Glutamatergic neuron (in vitro differentiated cells): ENCODE results near the gene MN1. TPM values are rescaled to one million over a fixed set of nuclear protein-coding genes. Genes with fewer than 3 reads are reported as not detected.

Experiments
- DNase-seq: peaks from one replicate; pipeline ENCODE4 v3.0.0; 2022
- H3K27ac Mint-ChIP-seq: one replicate; pipeline ENCODE4 v1.8.0; 2020; ENCODE audit warnings: mild to moderate bottlenecking, mixed read lengths, inconsistent platforms; ENCODE audit not compliant: unreplicated experiment
- H3K27me3 Mint-ChIP-seq: one replicate; pipeline ENCODE4 v1.8.0; 2020; ENCODE audit warnings: mild to moderate bottlenecking, moderate library complexity, mixed read lengths, inconsistent platforms; ENCODE audit not compliant: unreplicated experiment
- H3K36me3 Mint-ChIP-seq: one replicate; pipeline ENCODE4 v1.8.0; 2020; ENCODE audit warnings: mild to moderate bottlenecking, mixed read lengths, inconsistent platforms; ENCODE audit not compliant: unreplicated experiment
- H3K4me1 Mint-ChIP-seq: one replicate; pipeline ENCODE4 v1.8.0; 2020; ENCODE audit warnings: mild to moderate bottlenecking, low read depth, mixed read lengths, inconsistent platforms; ENCODE audit not compliant: unreplicated experiment
- H3K4me3 Mint-ChIP-seq: one replicate; pipeline ENCODE4 v1.8.0; 2020; ENCODE audit warnings: mild to moderate bottlenecking, mixed read lengths, inconsistent platforms; ENCODE audit not compliant: unreplicated experiment
- H3K9me3 Mint-ChIP-seq: one replicate; pipeline ENCODE4 v1.8.0; 2020; ENCODE audit warnings: mild to moderate bottlenecking, moderate library complexity, mixed read lengths, inconsistent platforms; ENCODE audit not compliant: unreplicated experiment
- CTCF ChIP-seq: fragments of 200-600 bp; sonication (generic); IDR thresholded peaks from one replicate; pipeline ENCODE4 v1.5.0; 2021; ENCODE audit not compliant: partially characterized antibody, unreplicated experiment
- total RNA-seq: library from RNA; stranded (reverse); fragmentation: NEBNext Ultra II Directional; extraction: Animal tissue kit (Norgen Biotek cat#: 25700); gene quantifications from one replicate; pipeline ENCODE4 v1.2.1, GENCODE V29; 2021; ENCODE audit not compliant: unreplicated experiment

MN1 gene
- total RNA-seq, 1 donor from 2014 or later: 0.91 TPM

- Mint-ChIP-seq H3K27ac (no peak overlapping the region), H3K36me3 (no peaks in the 10 kb centered on the region), H3K9me3 (peaks cover 5% of the 10 kb centered on the region), H3K27me3 (peaks cover 8% of the 10 kb centered on the region), H3K4me3 (no peak overlapping the region), H3K4me1 (peaks cover 5% of the 10 kb centered on the region)
- TF ChIP-seq CTCF: no peak
- no peak for DNase-seq
These were observed 8.4 kb upstream of the MN1 start for GRCh38 chr22:27809700-27810608.

DNA sequence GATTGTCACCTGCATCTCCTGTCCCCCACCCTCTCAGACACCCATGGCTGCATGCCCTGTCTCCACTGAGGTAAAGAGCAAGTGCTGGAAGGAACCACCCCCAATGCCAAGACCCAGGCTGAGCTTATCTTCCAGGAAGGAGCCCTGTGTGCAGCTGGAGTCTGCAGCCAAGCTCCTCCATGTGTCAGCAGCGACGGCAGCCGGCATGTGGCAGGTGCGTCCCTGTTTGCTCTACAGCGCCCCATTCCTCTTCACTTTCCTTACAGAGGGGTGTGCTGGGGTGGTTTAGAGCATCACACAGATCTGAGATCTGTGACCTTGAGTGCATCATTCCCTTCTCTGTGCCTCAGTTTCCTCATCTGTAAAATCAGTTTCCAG, 7.7 kb upstream of the MN1 start:
- Mint-ChIP-seq H3K27ac (no peak overlapping the region), H3K27me3 (peaks cover 10% of the 10 kb centered on the region), H3K36me3 (no peaks in the 10 kb centered on the region), H3K4me3 (no peak overlapping the region), H3K9me3 (peaks cover 5% of the 10 kb centered on the region), H3K4me1 (peaks cover 6% of the 10 kb centered on the region)
- peak; percentile 59 for DNase-seq
- TF ChIP-seq CTCF: no peak

DNA sequence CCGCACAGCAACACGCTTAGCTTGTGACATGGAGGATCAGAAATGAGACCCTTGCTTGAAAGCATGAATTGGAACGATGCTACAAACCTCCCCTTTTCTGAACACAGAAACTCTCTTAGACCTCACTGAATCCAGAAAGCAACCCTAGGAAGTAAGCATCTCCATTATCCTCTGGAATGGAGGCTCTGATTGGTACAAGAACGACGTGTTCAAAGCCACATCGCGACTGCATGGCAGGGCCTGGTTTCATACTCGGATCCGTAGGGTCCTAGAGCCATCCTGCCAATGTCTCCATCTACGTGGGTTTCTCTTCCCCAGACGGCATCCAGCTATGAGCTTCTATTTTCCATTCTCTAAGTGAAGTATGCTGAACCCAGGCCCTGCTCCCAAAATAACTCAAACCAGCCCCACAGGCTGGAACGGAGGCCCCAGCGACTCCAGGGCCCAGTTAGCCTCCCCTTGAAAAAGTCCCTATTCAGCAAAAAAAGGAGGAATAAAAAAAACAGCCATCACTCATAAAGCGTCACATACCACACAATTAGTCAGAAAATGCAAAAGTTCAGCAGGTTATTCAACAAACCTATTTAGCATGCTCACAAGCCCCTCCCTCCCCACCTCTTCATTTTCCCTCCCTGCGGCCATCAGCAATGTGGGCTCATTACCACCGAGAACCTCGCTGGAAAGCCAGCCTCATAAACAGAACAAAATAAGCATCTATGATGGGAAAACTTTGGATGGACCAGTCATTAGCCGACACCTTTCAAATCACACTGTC, 7.1 kb upstream of the MN1 start:
- Mint-ChIP-seq H3K4me1 (peaks cover 6% of the 10 kb centered on the region), H3K36me3 (no peaks in the 10 kb centered on the region), H3K27me3 (peaks cover 10% of the 10 kb centered on the region), H3K27ac (no peak overlapping the region), H3K4me3 (no peak overlapping the region), H3K9me3 (peaks cover 5% of the 10 kb centered on the region)
- no peak for DNase-seq
- no peak for TF ChIP-seq CTCF

DNA sequence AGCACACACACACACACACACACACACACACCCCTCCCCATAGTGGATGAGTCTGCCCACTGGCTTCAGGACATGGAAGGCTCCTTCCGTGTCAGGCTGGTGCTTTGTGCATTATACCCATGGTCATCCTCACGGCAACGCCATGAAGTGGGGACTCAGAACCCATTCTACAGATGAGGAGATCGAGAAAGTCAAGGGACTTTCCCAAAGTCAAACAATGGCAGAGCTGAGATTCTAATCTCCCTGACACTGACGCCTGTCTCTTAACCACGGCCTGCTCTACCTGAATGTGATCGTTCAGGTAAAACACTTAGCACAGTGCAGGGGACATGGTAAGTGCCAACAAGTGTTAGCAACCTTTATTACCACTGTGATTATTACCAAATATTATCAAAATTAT, 4.3 kb upstream of the MN1 start:
- no peak for DNase-seq
- H3K4me1 Mint-ChIP-seq: peaks cover 9% of the 10 kb centered on the region
- H3K27ac Mint-ChIP-seq: no peak overlapping the region
- TF ChIP-seq CTCF: no peak
- H3K4me3 Mint-ChIP-seq: no peak overlapping the region
- peaks cover 17% of the 10 kb centered on the region for H3K27me3 Mint-ChIP-seq
- peaks cover 5% of the 10 kb centered on the region for H3K9me3 Mint-ChIP-seq
- no peaks in the 10 kb centered on the region for H3K36me3 Mint-ChIP-seq
